GM19023 (cell line): ENCODE data around the gene ARHGDIA.

ENCODE experiments used
- ATAC-seq: cut with Tn5 transposase; IDR thresholded peaks from one replicate; pipeline ENCODE4 v1.9.1; 2021; ENCODE audit warnings: mild to moderate bottlenecking, moderate library complexity; ENCODE audit not compliant: unreplicated experiment

The ARHGDIA gene

DNA sequence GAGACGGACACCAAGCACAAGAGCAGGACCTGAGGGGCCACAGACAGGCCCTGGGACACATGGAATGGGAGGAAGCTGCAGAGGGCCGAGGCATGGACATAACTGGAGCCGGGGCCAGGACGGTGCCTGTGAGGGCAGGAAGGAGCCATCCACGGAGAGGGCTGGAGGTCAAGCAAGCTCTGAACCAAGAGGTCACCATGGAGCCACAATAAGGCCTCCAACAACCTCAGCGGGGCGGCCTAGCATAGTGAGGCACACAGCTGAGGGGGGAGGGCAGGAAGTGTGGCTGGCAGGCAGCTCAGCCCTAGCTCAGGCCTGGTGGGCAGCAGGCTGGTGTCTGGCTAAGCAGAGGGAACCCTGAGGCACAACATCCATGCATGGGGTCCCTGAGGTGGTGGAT is 42.5 kb downstream of the ARHGDIA start:
- no peak for ATAC-seq

GRCh38 chr17:81825841-81826466 is 45.2 kb downstream of the ARHGDIA start:
- ATAC-seq, result no peak

DNA sequence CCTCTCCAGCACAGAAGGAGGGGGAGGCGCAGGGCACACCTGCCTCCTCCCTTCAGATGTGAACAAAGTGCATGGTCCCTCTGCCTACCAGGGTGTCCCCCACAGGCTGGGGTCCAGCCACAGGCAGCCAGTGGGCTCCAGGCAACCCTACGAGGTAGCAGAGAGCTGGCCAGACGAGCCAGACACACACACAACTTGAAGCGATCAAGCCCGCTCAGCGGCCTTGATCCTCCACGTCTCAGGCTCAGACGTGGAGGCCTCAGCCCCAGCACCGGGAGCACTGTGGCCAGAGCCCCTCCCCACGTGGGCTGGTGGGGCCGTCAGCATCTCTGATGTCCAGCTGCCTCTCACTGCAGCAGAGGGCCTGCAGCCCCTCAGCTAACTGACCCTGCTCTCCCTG is 46.5 kb downstream of the ARHGDIA start:
- ATAC-seq, result no peak

- no peak for ATAC-seq
Measured at GRCh38 chr17:81823820-81824550, 47.2 kb downstream of the ARHGDIA start.

GRCh38 chr17:81822996-81823819 is 47.9 kb downstream of the ARHGDIA start:
- no peak for ATAC-seq

- ATAC-seq, result no peak
Measured at GRCh38 chr17:81822312-81822637, 48.9 kb downstream of the ARHGDIA start.

DNA sequence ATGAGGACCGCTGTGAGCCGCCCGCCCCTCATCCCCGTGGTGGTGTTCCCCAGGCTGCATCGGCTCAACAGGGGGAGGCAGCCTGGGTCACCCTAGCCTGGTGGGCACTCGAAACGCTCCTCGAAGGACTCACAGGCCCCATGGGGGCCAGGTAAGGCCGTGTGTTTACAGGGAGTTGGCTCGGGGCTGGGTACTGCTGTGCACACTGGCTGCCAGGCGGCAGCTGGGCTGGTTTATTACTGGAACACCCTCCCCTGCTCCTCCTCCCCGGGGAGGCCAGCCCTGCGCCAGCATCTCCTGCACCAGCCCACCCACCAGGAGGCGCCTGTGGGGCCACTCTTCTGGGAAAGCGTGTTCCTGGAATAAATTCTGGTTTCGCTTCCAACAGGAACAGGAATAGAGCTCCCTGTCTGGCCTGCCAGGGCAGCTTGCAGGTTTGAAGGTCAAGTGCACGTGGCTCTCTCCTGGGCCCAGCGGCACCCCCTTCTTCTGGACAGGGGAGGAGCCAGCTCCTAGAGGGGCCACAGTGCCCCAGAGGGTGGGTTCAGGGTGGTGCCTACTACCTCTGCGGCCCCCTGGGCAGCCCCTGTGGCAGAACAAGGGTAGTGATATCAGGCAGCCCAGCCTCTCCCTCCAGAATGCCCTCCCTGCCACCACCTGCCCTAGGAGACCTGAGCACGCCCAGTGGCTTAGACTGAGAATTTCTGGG is 49.4 kb downstream of the ARHGDIA start:
- ATAC-seq, result no peak

- ATAC-seq, result no peak
Measured at GRCh38 chr17:81821147-81821546, 50.0 kb downstream of the ARHGDIA start.

DNA sequence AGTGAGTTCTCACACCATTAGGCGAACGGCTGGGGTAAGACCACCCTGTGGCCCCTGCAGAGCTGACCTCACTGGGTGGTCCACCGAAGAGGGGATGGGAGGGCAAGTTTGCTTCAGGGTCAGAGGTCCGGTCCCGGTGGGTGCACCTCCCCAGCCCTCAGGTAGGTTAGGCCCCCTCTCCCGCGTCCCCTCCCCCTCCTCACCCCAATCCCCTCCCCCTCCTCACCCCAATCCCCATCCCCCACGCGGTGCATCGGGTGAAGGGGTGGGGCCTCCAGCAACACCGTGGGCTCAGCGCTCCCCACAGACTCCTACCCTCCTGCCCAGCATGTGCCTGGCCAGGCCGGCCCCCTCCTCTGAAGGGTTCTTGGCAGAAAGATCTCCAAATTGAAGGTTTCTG is 51.4 kb downstream of the ARHGDIA start:
- no peak for ATAC-seq

GRCh38 chr17:81817758-81818147 is 53.4 kb downstream of the ARHGDIA start:
- ATAC-seq, result no peak
